Hepatocyte (in vitro differentiated cells): ENCODE results near the gene DCLK2. TPM values are rescaled to one million over a fixed set of nuclear protein-coding genes. Genes with fewer than 3 reads are reported as not detected.

ENCODE experiments used
- DNase-seq: peaks from one replicate; pipeline ENCODE4 v3.0.0-alpha.2; 2016; ENCODE audit warnings: low spot score
- H2AFZ ChIP-seq: fragments of 200-600 bp; sonication (generic); 2 replicates; pipeline ENCODE4 v1.6.0; 2016; ENCODE audit warnings: antibody characterized with exemption, mild to moderate bottlenecking
- H3K27ac ChIP-seq: fragments of 200-600 bp; sonication (generic); 2 replicates; pipeline ENCODE4 v1.5.1; 2016; ENCODE audit warnings: mild to moderate bottlenecking
- H3K27me3 ChIP-seq: fragments of 200-600 bp; sonication (generic); 2 replicates; pipeline ENCODE4 v1.6.1; 2016
- H3K36me3 ChIP-seq: fragments of 200-600 bp; sonication (generic); replicated peaks from 2 replicates; pipeline ENCODE4 v1.5.1; 2016; ENCODE audit warnings: low read depth; ENCODE audit not compliant: insufficient read depth
- H3K4me1 ChIP-seq: fragments of 200-600 bp; sonication (generic); 2 replicates; pipeline ENCODE4 v1.5.1; 2016; ENCODE audit warnings: mild to moderate bottlenecking, moderate library complexity; ENCODE audit not compliant: insufficient read depth
- H3K4me2 ChIP-seq: fragments of 200-600 bp; sonication (generic); 2 replicates; pipeline ENCODE4 v1.6.0; 2016
- H3K4me3 ChIP-seq: fragments of 200-600 bp; sonication (generic); 2 replicates; pipeline ENCODE4 v1.5.1; 2016; ENCODE audit warnings: mild to moderate bottlenecking
- H3K79me2 ChIP-seq: fragments of 200-600 bp; sonication (generic); 2 replicates; pipeline ENCODE4 v1.6.0; 2017; ENCODE audit warnings: mild to moderate bottlenecking
- H3K9me2 ChIP-seq: fragments of 200-600 bp; sonication (generic); replicated peaks from 2 replicates; pipeline ENCODE4 v1.6.0; 2017; ENCODE audit warnings: mild to moderate bottlenecking; ENCODE audit not compliant: insufficient read depth
- H3K9me3 ChIP-seq: fragments of 200-600 bp; sonication (generic); 2 replicates; pipeline ENCODE4 v1.5.1; 2016; ENCODE audit warnings: low read depth, mild to moderate bottlenecking
- H4K20me1 ChIP-seq: fragments of 200-600 bp; sonication (generic); 2 replicates; pipeline ENCODE4 v1.6.0; 2016; ENCODE audit warnings: mild to moderate bottlenecking; ENCODE audit not compliant: insufficient read depth, poor library complexity, severe bottlenecking
- CTCF ChIP-seq: fragments of 200-600 bp; sonication (generic); IDR thresholded peaks from 2 replicates; pipeline ENCODE4 v1.5.1; 2016; ENCODE audit warnings: antibody characterized with exemption, mild to moderate bottlenecking; ENCODE audit not compliant: poor library complexity
- EZH2 ChIP-seq: fragments of 200-600 bp; sonication (generic); IDR thresholded peaks from 2 replicates; pipeline ENCODE4 v1.6.1; 2016; ENCODE audit warnings: antibody characterized with exemption, mild to moderate bottlenecking, borderline replicate concordance
- EZH2phosphoT487 ChIP-seq: fragments of 200-600 bp; sonication (generic); IDR thresholded peaks from one replicate; pipeline ENCODE4 v1.6.1; 2018; ENCODE audit warnings: antibody characterized with exemption, mild to moderate bottlenecking, low read depth, moderate library complexity; ENCODE audit not compliant: unreplicated experiment, severe bottlenecking
- WGBS: methylation state at CpG from one replicate; pipeline ENCODE4 v1.1.6; 2016; ENCODE audit warnings: low lambda C conversion rate; ENCODE audit errors: missing lambda C conversion rate; 5-methylcytosine and 5-hydroxymethylcytosine counted together
- polyA plus RNA-seq: library from polyadenylated mRNA; unstranded; fragments of >200 nt; fragmentation: Nextera tagmentation; extraction: Ambion mirVana; gene quantifications from 2 replicates; pipeline ENCODE4 v1.2.1, GENCODE V29; 2016
- total RNA-seq: library from RNA; depleted of rRNA; stranded (reverse); fragments of >200 nt; gene quantifications from 2 replicates; pipeline ENCODE4 v1.2.3, GENCODE V29; 2014

DCLK2 gene
- total and polyA plus RNA-seq, 2 experiments from 2014 or later: 1.5 to 2.8 TPM

DNA sequence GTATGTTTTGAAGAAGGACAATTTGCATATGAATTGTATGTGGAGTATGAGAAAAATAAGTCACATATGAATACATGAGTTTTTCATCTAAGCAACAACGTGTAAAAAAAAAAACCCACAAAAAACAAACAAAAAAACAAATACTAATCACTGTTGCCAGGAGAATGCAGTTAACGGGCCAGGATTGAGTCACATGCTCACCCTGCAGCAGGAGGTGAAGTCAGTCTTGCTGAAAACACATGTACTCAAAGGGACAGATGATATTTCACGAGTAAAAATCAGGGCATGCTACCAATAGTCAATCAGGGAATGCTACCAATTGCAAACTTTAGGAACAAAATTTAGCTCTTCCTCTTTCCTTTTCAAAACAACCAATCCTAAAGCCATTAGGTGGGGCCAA lies 10.4 kb upstream of the DCLK2 start:
- H3K9me3 ChIP-seq: no peaks in the 10 kb centered on the region
- no peaks in the 10 kb centered on the region for H3K9me2 ChIP-seq
- no peak overlapping the region for H3K27ac ChIP-seq
- no peaks in the 10 kb centered on the region for H3K79me2 ChIP-seq
- 68% methylated on average over 3 of the region's 3 CpGs for WGBS
- no peaks in the 10 kb centered on the region for H3K27me3 ChIP-seq
- no peak overlapping the region for H3K4me2 ChIP-seq
- no peak overlapping the region for H2AFZ ChIP-seq
- no peak for TF ChIP-seq EZH2
- no peak for TF ChIP-seq CTCF
- no peak for TF ChIP-seq EZH2phosphoT487
- no peak for DNase-seq
- no peaks in the 10 kb centered on the region for H3K4me1 ChIP-seq
- no peak overlapping the region for H3K4me3 ChIP-seq
- H3K36me3 ChIP-seq: no peaks in the 10 kb centered on the region
- H4K20me1 ChIP-seq: no peaks in the 10 kb centered on the region

- Histone ChIP-seq H3K4me3 (no peak overlapping the region), H3K4me2 (no peak overlapping the region), H3K27me3 (no peaks in the 10 kb centered on the region), H3K79me2 (no peaks in the 10 kb centered on the region), H3K4me1 (no peaks in the 10 kb centered on the region), H2AFZ (no peak overlapping the region), H3K9me3 (no peaks in the 10 kb centered on the region), H3K27ac (no peak overlapping the region), H3K9me2 (no peaks in the 10 kb centered on the region), H3K36me3 (no peaks in the 10 kb centered on the region), H4K20me1 (no peaks in the 10 kb centered on the region)
- no peak for TF ChIP-seq EZH2phosphoT487
- TF ChIP-seq EZH2: no peak
- no peak for TF ChIP-seq CTCF
- DNase-seq: no peak
- 86% methylated on average over 6 of the region's 6 CpGs for WGBS
Observed at GRCh38 chr4:150068300-150068960, 9.8 kb upstream of the DCLK2 start.

- 97% methylated on average over 1 of the region's 1 CpG for WGBS
- TF ChIP-seq EZH2phosphoT487 (no peak), EZH2 (no peak), CTCF (no peak)
- DNase-seq: no peak
Observed at GRCh38 chr4:150069353-150069752, 8.9 kb upstream of the DCLK2 start.

More at GRCh38 chr4:150069353-150069752, 8.9 kb upstream of the DCLK2 start:
- Histone ChIP-seq H3K4me3 (no peak overlapping the region), H2AFZ (no peak overlapping the region), H3K4me1 (no peaks in the 10 kb centered on the region), H3K79me2 (no peaks in the 10 kb centered on the region), H3K36me3 (no peaks in the 10 kb centered on the region), H3K9me2 (no peaks in the 10 kb centered on the region), H3K27me3 (no peaks in the 10 kb centered on the region), H4K20me1 (no peaks in the 10 kb centered on the region), H3K9me3 (no peaks in the 10 kb centered on the region), H3K27ac (no peak overlapping the region), H3K4me2 (no peak overlapping the region)
